ENCODE results near the gene RIPK4.

- TF ChIP-seq POLR2AphosphoS5 (IDR thresholded peaks at IDR 0.05) (no peak), POLR2A (IDR thresholded peaks at IDR 0.05) (no peak)
Observed at GRCh38 chr21:41810597-41810932, 43.7 kb upstream of the RIPK4 start.
